ENCODE measurements around the gene HPCAL1.
"Not testable (repeated sequence)": the region's sequence is repeated elsewhere in the genome, so short reads cannot be mapped to it uniquely, and the experiment has no call there.

Gene HPCAL1

DNA sequence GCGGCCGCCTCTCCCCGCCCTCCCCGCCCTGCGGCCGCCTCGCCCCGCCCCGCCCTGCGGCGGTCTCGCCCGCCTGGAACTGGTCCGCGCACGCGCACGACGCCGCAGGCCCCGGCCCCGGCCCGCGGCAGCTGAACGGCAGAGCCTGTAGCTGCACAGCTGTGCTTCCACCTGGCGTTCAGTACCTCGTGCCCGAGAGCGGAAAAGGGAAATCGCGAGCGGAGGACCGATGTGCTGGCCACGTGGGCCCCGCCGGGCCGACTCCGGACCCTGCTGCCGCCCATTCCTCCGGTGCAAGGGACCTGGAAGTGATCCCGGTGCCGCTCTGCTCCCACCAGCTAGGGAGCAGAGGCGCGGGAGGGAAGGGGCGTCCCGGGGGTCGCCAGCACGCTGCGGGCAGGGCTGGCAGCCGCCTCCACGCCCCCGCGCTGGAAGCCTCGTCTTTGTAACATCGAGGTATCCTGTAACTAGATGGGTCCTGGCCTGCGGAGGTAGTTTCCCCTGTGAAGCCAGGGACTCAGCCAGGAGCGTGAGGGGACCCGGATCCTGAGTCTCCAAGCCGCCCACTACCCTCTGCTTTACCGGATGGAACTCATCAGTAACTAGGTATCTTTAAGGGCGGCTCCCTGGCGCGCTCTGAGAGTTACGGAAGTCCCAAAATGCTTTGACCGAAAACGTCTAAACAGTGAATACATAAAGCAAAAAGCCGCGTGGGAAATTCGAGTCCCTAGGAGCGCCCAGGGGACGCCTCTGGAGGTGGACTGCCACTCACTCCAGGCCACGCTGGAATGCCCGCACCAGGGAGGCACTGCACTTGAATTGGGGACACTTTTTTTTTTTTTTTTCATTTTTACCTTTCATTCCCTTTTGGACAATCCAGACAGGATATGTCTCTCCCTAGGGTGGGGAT, 146.1 kb downstream of the HPCAL1 start:
- peak; percentile 95 to 98 for DNase-seq

GRCh38 chr2:10449486-10449831, 146.8 kb downstream of the HPCAL1 start:
- DNase-seq, result peak in 1 of 2 experiments; percentile 26

- DNase-seq, result peak; percentile 66 to 83
These were observed 147.4 kb downstream of the HPCAL1 start for GRCh38 chr2:10449838-10450691.

DNA sequence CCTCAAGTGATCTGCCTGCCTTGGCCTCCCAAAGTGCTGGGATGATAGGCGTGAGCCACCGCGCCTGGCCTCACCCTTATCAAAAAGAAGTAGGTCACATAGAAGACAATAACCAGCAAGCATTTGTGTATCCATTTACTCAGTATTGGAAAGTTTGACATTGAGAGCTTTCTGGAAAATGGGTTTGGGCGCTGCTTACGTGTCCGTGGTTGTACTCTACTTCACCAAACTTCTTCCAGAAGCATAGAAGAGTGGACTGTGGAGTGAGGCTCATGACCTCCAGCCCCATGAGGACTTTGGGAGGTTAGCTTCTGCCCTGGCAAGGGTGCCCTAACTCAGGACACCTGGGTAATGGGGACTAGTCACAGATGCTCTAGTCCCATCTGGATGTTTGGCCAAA, 149.1 kb downstream of the HPCAL1 start:
- no peak for DNase-seq

DNA sequence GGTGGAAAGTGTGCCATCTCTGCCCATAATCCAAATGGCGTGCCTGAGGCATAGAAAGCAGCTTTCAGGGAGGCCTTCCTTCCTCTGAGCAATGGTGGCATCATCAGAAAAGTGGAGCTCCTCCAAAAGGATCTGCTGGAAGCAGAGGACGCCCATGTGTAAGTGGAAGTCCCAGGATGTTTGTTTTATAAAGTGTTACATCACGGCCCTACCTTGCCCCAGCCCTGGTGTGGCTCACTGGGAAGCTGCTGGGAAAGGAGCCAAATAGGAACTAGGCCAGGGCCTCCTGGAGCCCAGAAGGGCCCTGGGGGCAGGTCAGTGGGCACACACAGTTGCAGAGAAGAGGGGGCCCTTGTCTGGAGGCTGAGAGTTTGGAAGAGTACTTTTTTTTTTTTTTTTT, 149.6 kb downstream of the HPCAL1 start:
- peak; percentile 85 to 87 for DNase-seq

GRCh38 chr2:10452956-10453904, 150.5 kb downstream of the HPCAL1 start:
- no peak for DNase-seq

DNA sequence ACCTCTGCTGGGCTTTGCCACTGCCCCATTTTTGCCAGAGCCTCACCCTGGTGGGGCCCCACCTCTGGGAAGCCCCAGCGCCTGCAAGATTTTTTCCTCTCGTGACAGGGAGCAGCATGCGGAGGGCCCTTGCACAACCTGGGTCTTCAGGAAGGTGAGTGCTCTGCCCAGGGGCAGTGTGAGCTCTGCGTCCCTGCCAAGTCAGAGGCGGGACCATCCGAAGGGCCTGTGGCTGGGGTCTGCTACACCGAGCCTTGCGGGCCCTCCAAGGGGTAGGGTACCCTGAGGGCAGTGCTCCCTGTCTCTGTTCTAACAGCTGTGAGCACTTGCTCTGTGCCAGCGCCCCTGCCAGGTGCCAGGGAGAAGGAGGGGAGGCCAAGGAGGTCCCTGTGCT, 151.2 kb downstream of the HPCAL1 start:
- no peak for DNase-seq

DNA sequence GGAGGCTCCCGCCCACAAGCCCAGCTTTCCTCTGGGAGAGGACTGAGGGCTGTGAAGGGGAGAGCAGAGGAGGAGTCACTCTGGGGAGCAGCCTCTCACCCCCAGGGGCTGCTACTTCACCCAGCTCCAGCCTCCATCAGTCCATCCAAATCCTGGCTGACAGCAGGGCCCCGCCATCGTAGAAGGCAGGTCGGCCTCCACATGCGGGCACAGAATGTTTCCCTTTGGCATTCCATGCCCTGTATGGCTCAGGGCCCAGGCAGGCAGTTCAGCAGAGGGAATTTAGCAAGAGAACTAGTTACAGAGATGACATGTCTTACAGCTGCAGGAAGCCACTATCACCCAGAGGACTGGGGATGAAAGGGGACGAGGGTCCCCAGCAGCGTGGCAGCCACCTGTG, 151.8 kb downstream of the HPCAL1 start:
- no peak for DNase-seq

GRCh38 chr2:10457195-10457594, 154.5 kb downstream of the HPCAL1 start:
- not testable (repeated sequence) for DNase-seq

DNA sequence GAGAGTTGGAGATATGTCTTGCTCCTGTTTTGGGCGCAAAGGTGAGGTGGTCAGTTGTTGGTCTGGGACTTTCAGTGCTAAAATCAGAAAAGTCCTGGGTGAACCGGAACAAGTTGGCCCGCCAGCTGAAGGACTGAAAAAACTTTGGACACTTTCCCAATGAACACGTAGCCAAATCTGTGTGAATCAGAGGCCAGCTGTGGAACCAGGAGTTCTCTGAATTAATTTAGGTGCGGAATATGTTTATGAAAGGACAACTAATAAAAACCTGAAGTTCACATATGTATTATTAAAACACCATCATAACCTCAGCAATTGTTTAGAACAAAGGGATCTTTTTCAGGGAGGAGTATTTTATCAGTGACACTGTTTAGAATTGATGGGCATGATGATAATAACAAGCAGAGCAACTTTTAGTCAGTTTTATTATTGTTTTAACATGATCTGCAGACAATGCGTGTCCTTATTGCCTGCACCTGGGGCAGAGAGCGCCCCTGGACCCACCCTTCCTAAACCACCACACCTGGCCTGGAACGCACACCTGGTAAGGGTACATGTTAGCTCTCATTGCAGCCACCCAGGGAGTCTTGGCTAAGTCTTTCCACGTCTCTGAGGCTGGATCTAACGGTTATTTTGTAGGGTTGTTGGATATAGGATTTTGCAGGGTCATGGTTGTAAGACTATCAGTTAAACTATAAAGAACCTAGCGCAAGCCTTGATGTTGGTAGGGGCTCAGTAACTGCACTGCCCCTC, 155.3 kb downstream of the HPCAL1 start:
- no peak for DNase-seq

DNA sequence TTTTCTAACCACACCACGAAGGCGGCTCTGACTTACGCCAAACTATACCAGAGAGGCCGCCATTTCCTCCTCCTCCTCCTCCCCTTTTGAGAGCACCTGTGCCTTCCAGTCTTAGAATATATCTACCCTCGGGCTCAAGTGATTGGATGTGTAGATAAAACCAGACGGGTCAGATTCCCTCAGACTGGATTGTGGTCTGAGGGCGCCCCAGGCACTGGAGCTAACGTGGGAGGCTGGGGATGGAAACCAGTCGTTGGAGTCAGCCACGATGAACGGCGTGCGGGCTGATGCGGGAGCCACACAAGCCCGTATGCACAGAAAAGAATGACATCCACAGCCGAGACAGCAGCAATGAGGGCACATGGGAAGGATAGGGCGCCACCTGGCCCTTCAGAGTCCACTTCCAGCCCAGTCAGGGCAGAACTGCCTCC, 157.7 kb downstream of the HPCAL1 start:
- no peak for DNase-seq

DNA sequence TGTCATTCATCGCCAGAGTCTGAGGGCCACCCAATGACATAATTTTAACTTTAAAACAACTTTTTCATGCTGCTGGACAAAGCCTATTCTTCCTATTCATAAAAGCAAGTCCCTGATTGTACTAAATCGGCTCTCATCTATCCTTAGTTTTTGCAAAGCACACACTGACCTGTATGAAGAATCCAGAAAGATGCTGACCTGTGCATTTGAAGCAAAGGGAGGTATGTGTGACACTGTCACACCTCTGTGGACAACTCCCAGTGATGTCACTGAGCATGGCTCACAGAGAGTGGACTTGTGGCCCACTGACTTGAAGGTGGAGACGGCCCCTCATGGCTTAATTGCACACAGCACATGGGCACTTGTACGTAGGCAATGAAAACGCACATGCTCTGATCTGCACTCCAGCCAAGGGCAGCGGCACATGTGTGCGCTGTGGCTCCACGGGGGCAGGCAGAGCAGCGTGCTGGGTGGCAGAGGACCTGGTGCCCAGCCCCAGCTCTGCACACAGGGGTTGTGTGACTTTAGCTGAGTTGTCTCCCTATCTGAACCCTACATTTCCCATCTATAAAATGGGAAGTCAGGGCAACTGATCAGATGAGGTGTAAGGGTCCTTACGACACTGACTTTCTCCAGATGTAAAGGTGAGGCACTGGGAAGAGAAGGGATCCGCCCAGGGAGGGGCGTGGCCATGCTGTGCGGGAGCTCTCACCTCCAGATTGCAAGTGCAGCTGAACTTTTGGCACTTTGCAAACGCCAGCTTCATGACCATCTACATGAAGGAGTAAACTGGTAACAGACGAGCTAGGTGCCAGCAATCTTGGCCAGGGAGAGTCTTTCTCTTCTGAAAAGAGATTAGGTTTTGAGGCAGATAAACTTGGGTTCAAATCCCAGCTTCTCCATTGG, 159.7 kb downstream of the HPCAL1 start:
- DNase-seq, result no peak

GRCh38 chr2:10465910-10466309, 163.2 kb downstream of the HPCAL1 start:
- no peak for DNase-seq

- DNase-seq, result no peak
These were observed 164.1 kb downstream of the HPCAL1 start for GRCh38 chr2:10466801-10467200.

- peak in 1 of 2 experiments; percentile 20 for DNase-seq
These were observed 164.7 kb downstream of the HPCAL1 start for GRCh38 chr2:10467401-10467800.

- no peak for DNase-seq
These were observed 166.6 kb downstream of the HPCAL1 start for GRCh38 chr2:10469301-10469700.

DNA sequence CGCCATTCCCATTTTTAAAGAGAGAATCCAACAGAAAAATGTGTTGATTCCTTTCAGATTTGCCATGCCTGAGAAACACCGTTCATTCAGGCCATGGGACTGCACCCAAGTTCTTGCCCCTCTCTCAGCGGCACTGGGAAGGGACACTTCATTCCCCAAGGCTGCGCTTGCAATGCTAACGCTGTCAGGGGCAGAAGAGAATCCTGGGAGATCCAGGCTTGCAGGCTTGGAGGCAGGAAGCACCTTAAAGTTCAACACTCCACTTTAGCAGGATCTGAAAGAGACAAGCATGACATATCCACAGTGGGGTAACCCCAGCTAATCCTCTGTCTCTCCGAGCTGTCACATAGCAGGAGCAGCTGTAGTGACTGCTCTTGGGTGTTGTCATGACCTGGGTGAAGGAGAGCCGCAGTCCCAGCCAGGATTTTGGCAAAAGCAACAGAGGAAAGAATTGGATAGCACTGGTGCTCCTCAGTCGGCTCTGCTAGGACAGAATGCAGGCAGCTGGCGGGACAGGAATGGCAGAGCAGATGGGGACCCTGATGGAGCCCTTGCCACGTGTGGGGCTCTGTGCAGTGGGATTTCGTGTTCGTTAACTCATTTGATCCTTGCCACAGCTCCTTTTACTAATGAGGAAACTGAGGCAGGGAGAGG, 167.4 kb downstream of the HPCAL1 start:
- DNase-seq, result no peak

DNA sequence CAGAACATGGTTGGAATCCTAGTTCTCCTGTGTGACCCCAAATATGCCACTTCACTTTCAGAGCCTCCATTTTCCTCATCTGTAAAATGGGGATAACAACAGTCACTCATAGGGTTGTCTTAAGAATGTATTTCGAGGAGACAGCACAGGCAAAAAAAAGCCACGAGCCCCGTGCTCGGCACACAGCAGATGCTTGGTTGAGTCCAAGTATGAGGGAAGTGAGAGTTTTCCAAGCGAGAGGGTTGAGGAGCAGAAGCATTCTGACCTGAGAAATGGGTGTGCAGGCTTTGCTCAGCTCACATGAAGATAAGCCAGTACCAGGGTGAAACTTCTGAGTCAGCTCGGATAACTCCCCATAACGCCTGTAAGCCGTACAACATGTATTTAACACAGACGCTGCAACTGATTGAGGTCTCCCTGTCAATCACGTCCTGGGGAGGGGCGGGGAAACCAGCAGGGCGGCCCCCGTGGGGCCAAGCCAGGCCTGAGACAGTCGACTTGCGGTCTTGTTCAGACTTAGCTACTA, 168.4 kb downstream of the HPCAL1 start:
- no peak for DNase-seq

GRCh38 chr2:10471955-10472354, 169.3 kb downstream of the HPCAL1 start:
- no peak for DNase-seq

Measured in SHP77 (cell line).